Thyroid gland (tissue), 4 donors: ENCODE data around the gene MINK1. TPM values are rescaled to one million over a fixed set of nuclear protein-coding genes. Genes with fewer than 3 reads are reported as not detected.

Experiments used
- DNase-seq, 2 donors: peaks; one replicate each; pipeline ENCODE4 v3.0.0-alpha.2; 2019
- H3K27ac ChIP-seq, 3 donors: fragments of 200-600 bp; sonication (generic); 1 replicate in 2 of 3; 2 replicates in 1 of 3; pipeline ENCODE4 v1.5.1; 2016 to 2019; ENCODE audit warnings: mild to moderate bottlenecking in 1 of 3, moderate library complexity in 1 of 3
- H3K27me3 ChIP-seq: fragments of 200-600 bp; sonication (generic); one replicate; pipeline ENCODE4 v1.5.1; 2019
- H3K36me3 ChIP-seq, 2 donors: fragments of 200-600 bp; sonication (generic); one replicate each; pipeline ENCODE4 v1.5.1; 2016 to 2019
- H3K4me1 ChIP-seq, 2 donors: fragments of 200-600 bp; sonication (generic); one replicate each; pipeline ENCODE4 v1.5.1; 2017 to 2019
- H3K4me3 ChIP-seq, 3 donors: fragments of 200-600 bp; sonication (generic); replicated peaks in 1 of 3; 1 replicate in 2 of 3; 2 replicates in 1 of 3; pipeline ENCODE4 v1.5.1; 2016; ENCODE audit warnings: mild to moderate bottlenecking in 1 of 3
- H3K9me3 ChIP-seq: fragments of 200-600 bp; sonication (generic); one replicate; pipeline ENCODE4 v1.5.1; 2017
- POLR2A ChIP-seq, 2 donors: fragments of 450-650 bp; IDR thresholded peaks; one replicate each; pipeline ENCODE4 v1.6.1; 2017; ENCODE audit warnings: antibody characterized with exemption in 2 of 2, mild to moderate bottlenecking in 2 of 2, moderate library complexity in 1 of 2
- WGBS, 2 donors: methylation state at CpG; one replicate each; pipeline ENCODE4 v1.1.5; 2017; 5-methylcytosine and 5-hydroxymethylcytosine counted together
- intact Hi-C: fragments of 100-400 bp; cut with DNase I; formaldehyde crosslinking; loops from one replicate; pipeline ENCODE4 v1.15.1; 2023
- total RNA-seq, 4 donors: library from RNA; depleted of rRNA; stranded (reverse); fragments of >200 nt; gene quantifications; one replicate each; pipeline ENCODE4 v1.2.3, GENCODE V29; 2016
- TF ChIP-seq, protein P1 (sequence below), 6 experiments: fragments of 200-600 bp in 3 of 6; fragments of 450-650 bp in 3 of 6; sonication (generic) in 3 of 6; IDR thresholded peaks; one replicate each; pipeline ENCODE4 v1.5.1; 2016 to 2019; ENCODE audit warnings: antibody characterized with exemption in 6 of 6, mild to moderate bottlenecking in 2 of 6, inconsistent platforms in 1 of 6, moderate library complexity in 1 of 6

Gene MINK1
- total RNA-seq, 4 donors from 2014 or later = 25.1 to 51.6 (median 31.2) TPM

DNA sequence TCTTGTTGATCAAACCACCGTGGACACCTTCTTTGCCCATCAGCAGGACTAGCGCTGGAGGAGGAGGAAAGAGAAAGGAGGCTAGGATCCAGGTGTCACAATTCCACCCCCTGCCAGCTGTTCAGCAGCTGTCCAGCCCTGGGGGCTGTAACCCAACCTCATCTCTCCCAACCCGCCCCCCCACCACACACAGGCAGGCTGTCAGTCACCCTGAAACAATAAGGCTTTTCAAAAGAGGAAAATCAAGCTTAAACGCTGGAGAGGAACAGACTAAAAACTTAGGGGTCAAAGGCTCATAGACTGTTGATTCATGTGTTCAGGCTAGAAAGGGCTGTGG, 112.8 kb downstream of the MINK1 start:
- TF ChIP-seq, protein P1, sequence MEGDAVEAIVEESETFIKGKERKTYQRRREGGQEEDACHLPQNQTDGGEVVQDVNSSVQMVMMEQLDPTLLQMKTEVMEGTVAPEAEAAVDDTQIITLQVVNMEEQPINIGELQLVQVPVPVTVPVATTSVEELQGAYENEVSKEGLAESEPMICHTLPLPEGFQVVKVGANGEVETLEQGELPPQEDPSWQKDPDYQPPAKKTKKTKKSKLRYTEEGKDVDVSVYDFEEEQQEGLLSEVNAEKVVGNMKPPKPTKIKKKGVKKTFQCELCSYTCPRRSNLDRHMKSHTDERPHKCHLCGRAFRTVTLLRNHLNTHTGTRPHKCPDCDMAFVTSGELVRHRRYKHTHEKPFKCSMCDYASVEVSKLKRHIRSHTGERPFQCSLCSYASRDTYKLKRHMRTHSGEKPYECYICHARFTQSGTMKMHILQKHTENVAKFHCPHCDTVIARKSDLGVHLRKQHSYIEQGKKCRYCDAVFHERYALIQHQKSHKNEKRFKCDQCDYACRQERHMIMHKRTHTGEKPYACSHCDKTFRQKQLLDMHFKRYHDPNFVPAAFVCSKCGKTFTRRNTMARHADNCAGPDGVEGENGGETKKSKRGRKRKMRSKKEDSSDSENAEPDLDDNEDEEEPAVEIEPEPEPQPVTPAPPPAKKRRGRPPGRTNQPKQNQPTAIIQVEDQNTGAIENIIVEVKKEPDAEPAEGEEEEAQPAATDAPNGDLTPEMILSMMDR (IDR thresholded peaks at IDR 0.05) = no peak
- TF ChIP-seq POLR2A (IDR thresholded peaks at IDR 0.05) = no peak
- Histone ChIP-seq H3K27me3 (no peaks in the 10 kb centered on the region), H3K4me3 (no peak overlapping the region), H3K4me1 (peaks cover 17 to 40% of the 10 kb centered on the region in 2 donors), H3K36me3 (peaks cover 7% of the 10 kb centered on the region in 2 donors), H3K9me3 (no peaks in the 10 kb centered on the region), H3K27ac (no peak overlapping the region)
- WGBS, 2 donors = 53 to 61% methylated on average over 4 of the region's 4 CpGs
- intact Hi-C loops = no loop called here
- no peak for DNase-seq

DNA sequence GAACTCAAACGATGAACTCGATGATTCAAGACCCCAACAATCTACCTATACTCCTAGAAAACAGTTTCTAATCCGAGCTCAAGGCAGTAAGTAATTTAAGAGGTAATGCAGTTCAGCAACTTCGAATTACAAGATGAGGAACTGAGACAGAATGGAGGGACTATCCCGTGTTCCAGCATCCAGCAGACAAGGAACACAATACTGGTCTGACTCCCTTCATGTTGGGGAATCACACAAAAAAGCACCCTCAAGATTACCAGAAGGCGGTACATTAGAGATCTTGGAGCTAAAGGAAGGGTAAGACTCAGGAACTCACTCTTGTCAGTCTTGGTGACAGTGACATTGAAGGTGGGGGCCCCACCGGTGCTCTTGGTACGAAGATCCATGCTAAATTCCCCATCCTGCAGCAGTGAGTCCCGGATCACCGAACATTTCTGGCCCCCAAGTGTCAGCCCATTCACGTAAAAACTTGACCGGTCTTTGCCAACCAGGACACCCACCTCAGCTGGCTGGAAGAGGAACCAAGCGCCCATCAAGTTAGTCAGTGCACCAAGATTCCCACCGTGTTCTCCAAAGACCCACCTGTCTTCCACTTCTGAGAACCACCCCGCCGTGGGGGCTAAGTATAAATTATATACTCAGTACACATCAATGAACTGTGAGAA, 113.3 kb downstream of the MINK1 start:
- WGBS, 2 donors = 33 to 47% methylated on average over 11 to 16 of the region's 16 CpGs
- no peak for DNase-seq
- no peaks in the 10 kb centered on the region for H3K27me3 ChIP-seq
- peaks cover 12 to 40% of the 10 kb centered on the region in 2 donors for H3K4me1 ChIP-seq
- H3K27ac ChIP-seq = peak overlapping the region in 1 of 3 donors; percentile 94
- H3K4me3 ChIP-seq = peak overlapping the region in 1 of 3 donors; percentile 98
- TF ChIP-seq POLR2A (IDR thresholded peaks at IDR 0.05) = no peak
- TF ChIP-seq, protein P1 (IDR thresholded peaks at IDR 0.05) = no peak
- H3K36me3 ChIP-seq = peaks cover 7% of the 10 kb centered on the region in 2 donors
- intact Hi-C loops = no loop called here
- no peaks in the 10 kb centered on the region for H3K9me3 ChIP-seq

DNA sequence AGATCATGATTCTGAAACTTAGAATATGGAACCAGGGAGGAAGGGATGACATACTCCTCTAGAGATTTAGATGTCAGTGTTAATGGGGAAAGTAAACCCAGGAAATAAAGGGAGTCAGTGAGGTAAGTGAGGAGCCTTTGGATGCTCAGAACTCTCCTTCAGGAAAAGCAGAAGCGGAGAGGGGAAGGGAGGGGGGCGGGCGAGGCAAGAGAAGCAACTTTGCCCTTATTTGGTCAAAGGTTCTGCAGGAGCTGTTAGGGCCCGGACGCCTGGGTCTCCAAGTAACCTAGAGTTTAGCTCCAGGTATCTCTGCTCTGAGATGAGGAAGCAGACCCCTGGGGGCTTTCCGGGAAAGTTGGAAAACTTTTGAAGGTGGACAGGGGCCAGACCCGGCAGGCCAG, 113.9 kb downstream of the MINK1 start:
- Histone ChIP-seq H3K4me3 (peak overlapping the region in 1 of 3 donors; percentile 98), H3K4me1 (peaks cover 12 to 44% of the 10 kb centered on the region in 2 donors), H3K36me3 (peaks cover 7% of the 10 kb centered on the region in 2 donors), H3K27ac (peak overlapping the region; percentile 91 to 94 (median 94)), H3K27me3 (no peaks in the 10 kb centered on the region), H3K9me3 (no peaks in the 10 kb centered on the region)
- intact Hi-C loops = no loop called here
- TF ChIP-seq POLR2A (IDR thresholded peaks at IDR 0.05) = no peak
- TF ChIP-seq, protein P1 (IDR thresholded peaks at IDR 0.05) = no peak
- no peak for DNase-seq
- WGBS, 2 donors = 7 to 9% methylated on average over 7 of the region's 7 CpGs

Other genes starting within 250 kb of the MINK1 start
- under 1 TPM; 0.44 to 0.81 (median 0.67) TPM for gene SMTNL2, start 248.8 kb upstream of the MINK1 start, total RNA-seq
- gene ALOX15, start 191.7 kb upstream of the MINK1 start, total RNA-seq = not detected
- 10 to 100 TPM; 13.2 to 33.9 (median 28.1) TPM for gene PELP1, start 129.2 kb upstream of the MINK1 start, total RNA-seq
- 10 to 100 TPM in 3 of 4 donors, 1 to 10 TPM in 1; 8.4 to 20.6 (median 14.4) TPM for gene ARRB2, start 122.7 kb upstream of the MINK1 start, total RNA-seq
- 10 to 100 TPM; 37.3 to 54.7 (median 41.3) TPM for gene MED11, start 101.9 kb upstream of the MINK1 start, total RNA-seq
- under 1 TPM; 0.29 to 0.44 (median 0.37) TPM for gene ZMYND15, start 93.5 kb upstream of the MINK1 start, total RNA-seq
- gene CXCL16, start 93.4 kb upstream of the MINK1 start, total RNA-seq = 10 to 100 TPM in 3 of 4 donors, 1 to 10 TPM in 1; 6.6 to 13.7 (median 12.8) TPM
- gene TM4SF5, start 61.5 kb upstream of the MINK1 start, total RNA-seq = not detected
- 1 to 10 TPM in 2 of 4 donors, not detected in 2; 1.8 to 4.0 TPM for gene VMO1, start 47.0 kb upstream of the MINK1 start, total RNA-seq
- gene GLTPD2, start 44.4 kb upstream of the MINK1 start, total RNA-seq = not detected
- 100 to 1,000 TPM; 108 to 322 (median 141) TPM for gene PSMB6, start 37.2 kb upstream of the MINK1 start, total RNA-seq
- 10 to 100 TPM; 10.7 to 20.0 (median 16.2) TPM for gene PLD2, start 26.2 kb upstream of the MINK1 start, total RNA-seq
- 1 to 10 TPM in 3 of 4 donors, under 1 TPM in 1; 0.33 to 1.9 (median 1.3) TPM for gene C17orf107, start 66.2 kb downstream of the MINK1 start, total RNA-seq
- gene CHRNE, start 69.8 kb downstream of the MINK1 start, total RNA-seq = under 1 TPM; 0.29 to 0.83 (median 0.49) TPM
- not detected for gene GP1BA, start 98.9 kb downstream of the MINK1 start, total RNA-seq
- 10 to 100 TPM; 29.3 to 62.4 (median 48.4) TPM for gene SLC25A11, start 106.7 kb downstream of the MINK1 start, total RNA-seq
- 10 to 100 TPM; 47.1 to 77.0 (median 67.2) TPM for gene RNF167, start 106.9 kb downstream of the MINK1 start, total RNA-seq
- gene PFN1, start 115.2 kb downstream of the MINK1 start, total RNA-seq = 100 to 1,000 TPM; 228 to 606 (median 328) TPM
- 1 to 10 TPM in 3 of 4 donors, not detected in 1; 5.4 to 8.8 (median 5.5) TPM for gene ENO3, start 117.8 kb downstream of the MINK1 start, total RNA-seq
- gene SPAG7, start 134.5 kb downstream of the MINK1 start, total RNA-seq = 10 to 100 TPM; 50.5 to 69.7 (median 68.3) TPM
- gene CAMTA2, start 154.3 kb downstream of the MINK1 start, total RNA-seq = 10 to 100 TPM; 17.1 to 29.0 (median 20.4) TPM
- gene INCA1, start 164.2 kb downstream of the MINK1 start, total RNA-seq = 1 to 10 TPM; 1.0 to 2.3 (median 1.4) TPM
- 100 to 1,000 TPM in 1 of 4 donors, 10 to 100 TPM in 3; 67.3 to 134 (median 86.9) TPM for gene KIF1C, start 164.6 kb downstream of the MINK1 start, total RNA-seq
- under 1 TPM in 1 of 4 donors, not detected in 3; 0.11 TPM for gene SLC52A1, start 202.1 kb downstream of the MINK1 start, total RNA-seq
- gene ZFP3, start 245.1 kb downstream of the MINK1 start, total RNA-seq = 10 to 100 TPM in 3 of 4 donors, 1 to 10 TPM in 1; 9.5 to 14.1 (median 12.1) TPM